ENCODE results near the gene DNAJB1.

GRCh38 chr19:14556662-14557188 lies 38.5 kb upstream of the DNAJB1 start:
- peak; percentile 62 to 92 (median 78) for TF ChIP-seq CTCF (IDR thresholded peaks at IDR 0.05)
- no peak for TF ChIP-seq POLR2A (IDR thresholded peaks at IDR 0.05)

All from testis (tissue), 2 donors.